GM19468 (cell line): ENCODE results near the gene PSPH.

Experiments
- ATAC-seq: cut with Tn5 transposase; IDR thresholded peaks from one replicate; pipeline ENCODE4 v1.9.1; 2021; ENCODE audit warnings: mild to moderate bottlenecking, moderate library complexity, moderate number of reproducible peaks; ENCODE audit not compliant: unreplicated experiment; ENCODE audit errors: extremely low read depth

PSPH gene

DNA sequence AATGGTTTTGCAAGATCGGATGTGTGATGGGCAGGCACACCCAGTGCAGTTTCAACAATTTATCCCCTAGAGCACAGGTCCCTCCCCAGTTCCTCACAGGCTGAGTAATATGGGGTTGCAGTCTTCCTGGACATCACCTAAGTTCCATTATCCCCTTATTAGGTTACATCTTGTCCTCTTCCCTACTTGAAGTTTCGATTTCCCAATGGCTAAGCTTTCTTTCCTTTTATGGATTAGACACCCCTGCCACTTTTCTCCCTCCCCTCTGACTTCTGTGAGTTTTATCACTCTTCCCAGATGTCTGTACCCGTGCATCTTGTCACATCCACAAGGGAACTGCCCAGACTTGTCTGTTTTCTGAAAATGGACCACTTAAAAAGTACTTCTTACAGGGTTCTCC lies 89.2 kb downstream of the PSPH start:
- ATAC-seq, result no peak
